GM12878 (cell line): ENCODE measurements around the gene LEKR1. TPM values are rescaled to one million over a fixed set of nuclear protein-coding genes. Genes with fewer than 3 reads are reported as not detected.

Experiments used
- ATAC-seq: fragments of 200-7000 bp; cut with Tn5 transposase; 3 replicates; pipeline ENCODE4 v1.9.1; 2020; ENCODE audit warnings: mild to moderate bottlenecking, moderate library complexity
- BruUV-seq: library from RNA; stranded (reverse); fragments of 400-500 nt; replicated peaks from 2 replicates; lab custom pipeline; 2021; lab: Mats Ljungman, UMichigan
- CTCF ChIA-PET: fragments of 300-600 bp; sonication (Branson Sonifier 250); formaldehyde crosslinking; extraction: SDS; loops from one replicate; lab custom pipeline; 2021; ENCODE audit warnings: inconsistent platforms; lab: Yijun Ruan, JAX
- POLR2A ChIA-PET: fragments of 350-600 bp; formaldehyde crosslinking; extraction: SDS; loops from one replicate; lab custom pipeline; 2021; ENCODE audit warnings: inconsistent platforms; lab: Charles Lee
- RAD21 ChIA-PET: fragments of 300-600 bp; sonication (Branson Sonifier 250); formaldehyde crosslinking; loops from one replicate; lab custom pipeline; 2023; ENCODE audit warnings: antibody characterized with exemption; ENCODE audit not compliant: unreplicated experiment; lab: Charles Lee
- SMC1A ChIA-PET: fragments of 300-600 bp; sonication (Branson Sonifier 250); formaldehyde crosslinking; loops from one replicate; lab custom pipeline; 2023; ENCODE audit not compliant: unreplicated experiment, uncharacterized antibody; lab: Charles Lee
- DNase-seq: peaks from one replicate; pipeline ENCODE4 v3.0.0-alpha.2; 2011; ENCODE audit warnings: low read depth, low spot score
- FAIRE-seq: peaks from 3 replicates; lab custom pipeline; 2011; peaks lifted over from hg19 to GRCh38; lab: Jason Lieb, UNC
- H2AFZ ChIP-seq: 2 replicates; pipeline ENCODE4 v1.6.0; 2011; ENCODE audit warnings: low read depth, low read length, control low read depth; ENCODE audit not compliant: control insufficient read depth
- H3K27ac ChIP-seq: 2 replicates; pipeline ENCODE4 v1.5.1; 2011; ENCODE audit warnings: control low read depth; ENCODE audit not compliant: control insufficient read depth, insufficient read depth
- H3K27me3 ChIP-seq, 2 experiments: replicated peaks in 1 of 2; 2 replicates each; pipeline versions ENCODE4 v1.6.0 to v1.6.1; 2011; ENCODE audit warnings: low read length in 1 of 2; ENCODE audit not compliant: control insufficient read depth in 2 of 2, insufficient read depth in 2 of 2
- H3K36me3 ChIP-seq, 2 experiments: 2 replicates each; pipeline ENCODE4 v1.5.1; 2011; ENCODE audit warnings: low read length in 1 of 2; ENCODE audit not compliant: control insufficient read depth in 2 of 2, insufficient read depth in 2 of 2
- H3K4me1 ChIP-seq: 2 replicates; pipeline ENCODE4 v1.6.1; 2011; ENCODE audit warnings: mild to moderate bottlenecking, low read length, moderate library complexity, mixed read lengths; ENCODE audit not compliant: control insufficient read depth, insufficient read depth
- H3K4me2 ChIP-seq: 2 replicates; pipeline ENCODE4 v1.6.0; 2011; ENCODE audit warnings: control low read depth; ENCODE audit not compliant: control insufficient read depth, insufficient read depth
- H3K4me3 ChIP-seq: fragments of 200-600 bp; sonication (generic); 2 replicates; pipeline ENCODE4 v1.5.1; 2016
- H3K79me2 ChIP-seq: 2 replicates; pipeline ENCODE4 v1.6.0; 2011; ENCODE audit warnings: low read length; ENCODE audit not compliant: control insufficient read depth, insufficient read depth
- H3K9ac ChIP-seq: 2 replicates; pipeline ENCODE4 v1.8.0; 2011; ENCODE audit warnings: low read length, control low read depth, mixed read lengths; ENCODE audit not compliant: control insufficient read depth, insufficient read depth
- H3K9me3 ChIP-seq: replicated peaks from 3 replicates; pipeline ENCODE4 v1.5.1; 2011; ENCODE audit warnings: mild to moderate bottlenecking, low read length; ENCODE audit not compliant: control insufficient read depth, insufficient read depth
- H4K20me1 ChIP-seq: 2 replicates; pipeline ENCODE4 v1.6.0; 2011; ENCODE audit not compliant: control insufficient read depth, insufficient read depth
- ASH2L ChIP-seq: fragments of 300-600, 200-600 bp; sonication (generic); IDR thresholded peaks from 2 replicates; pipeline ENCODE4 v1.6.1; 2017; ENCODE audit warnings: low read depth, mild to moderate bottlenecking, borderline replicate concordance
- ATF7 ChIP-seq: fragments of 450-650 bp; IDR thresholded peaks from 2 replicates; pipeline ENCODE4 v1.6.1; 2016; ENCODE audit warnings: low read depth, mild to moderate bottlenecking
- CHD2 ChIP-seq: IDR thresholded peaks from 2 replicates; pipeline ENCODE4 v1.6.1; 2011; ENCODE audit warnings: low read depth, low read length, improper control_type of control experiment, borderline replicate concordance
- ESRRA ChIP-seq: IDR thresholded peaks from 2 replicates; pipeline ENCODE4 v1.6.1; 2012; ENCODE audit warnings: mild to moderate bottlenecking, low read length, improper control_type of control experiment
- JUNB ChIP-seq: IDR thresholded peaks from 2 replicates; pipeline ENCODE4 v1.6.1; 2016; ENCODE audit warnings: antibody characterized with exemption, mild to moderate bottlenecking
- JUND ChIP-seq: IDR thresholded peaks from 2 replicates; pipeline ENCODE4 v1.6.1; 2012; ENCODE audit warnings: low read depth, mild to moderate bottlenecking, low read length, improper control_type of control experiment, moderate library complexity
- MEF2B ChIP-seq: fragments of 450-650 bp; IDR thresholded peaks from 2 replicates; pipeline ENCODE4 v1.6.1; 2018; ENCODE audit warnings: mild to moderate bottlenecking, moderate library complexity; ENCODE audit not compliant: partially characterized antibody, poor library complexity, severe bottlenecking
- MTA3 ChIP-seq: IDR thresholded peaks from 2 replicates; pipeline ENCODE4 v1.6.1; 2012; ENCODE audit warnings: low read length, inconsistent platforms, borderline replicate concordance
- MYB ChIP-seq: fragments of 150-350 bp; IDR thresholded peaks from 2 replicates; pipeline ENCODE4 v1.6.1; 2014; ENCODE audit warnings: mild to moderate bottlenecking, low read depth, low read length, borderline replicate concordance
- NFIC ChIP-seq: IDR thresholded peaks from 2 replicates; pipeline ENCODE4 v1.6.1; 2012; ENCODE audit warnings: low read depth, mild to moderate bottlenecking, inconsistent platforms, low read length, moderate library complexity
- PAX5 ChIP-seq: IDR thresholded peaks from 2 replicates; pipeline ENCODE4 v1.6.1; 2011; ENCODE audit warnings: low read depth, low read length, borderline replicate concordance
- PML ChIP-seq: IDR thresholded peaks from 2 replicates; pipeline ENCODE4 v1.6.1; 2012; ENCODE audit warnings: low read length, inconsistent platforms
- RELA ChIP-seq: fragments of 450-650 bp; IDR thresholded peaks from 2 replicates; pipeline ENCODE4 v1.8.0; 2014; ENCODE audit warnings: borderline replicate concordance; ENCODE audit not compliant: partially characterized antibody
- SKIL ChIP-seq: fragments of 450-650 bp; IDR thresholded peaks from 2 replicates; pipeline ENCODE4 v1.6.1; 2017; ENCODE audit warnings: mild to moderate bottlenecking, low read depth, inconsistent platforms; ENCODE audit not compliant: poor library complexity, severe bottlenecking
- ZBTB33 ChIP-seq: fragments of 450-650 bp; IDR thresholded peaks from 2 replicates; pipeline ENCODE4 v1.6.1; 2017; ENCODE audit warnings: mild to moderate bottlenecking
- ZBTB40 ChIP-seq: fragments of 450-650 bp; IDR thresholded peaks from 2 replicates; pipeline ENCODE4 v1.6.1; 2016; ENCODE audit warnings: mild to moderate bottlenecking, moderate library complexity, borderline replicate concordance
- ZZZ3 ChIP-seq: IDR thresholded peaks from 2 replicates; pipeline ENCODE4 v1.6.1; 2011; ENCODE audit warnings: low read depth; ENCODE audit not compliant: control insufficient read depth, insufficient read length
- WGBS: methylation state at CpG from one replicate; pipeline ENCODE4 v1.1.6; 2016; ENCODE audit warnings: low lambda C conversion rate; ENCODE audit not compliant: insufficient replicate concordance, insufficient coverage; ENCODE audit errors: missing lambda C conversion rate; 5-methylcytosine and 5-hydroxymethylcytosine counted together
- in situ Hi-C: fragments of 300-500 bp; cut with MboI; formaldehyde crosslinking; loops from 9 replicates; pipeline ENCODE4 v1.14.3; 2018; ENCODE audit warnings: mixed read lengths
- intact Hi-C: fragments of 100-400 bp; cut with micrococcal nuclease; formaldehyde crosslinking; loops from one replicate; pipeline ENCODE4 v1.14.2; 2022; ENCODE audit not compliant: unreplicated experiment
- polyA plus RNA-seq, 11 experiments: library from polyadenylated mRNA; depleted of rRNA in 4 of 11; unstranded in 6 of 11; stranded (reverse) in 5 of 11; fragments of >200 nt; fragmentation: Nextera tagmentation in 4 of 11; fragmentation: Illumina TruSeq in 1 of 11; extraction: Ambion mirVana in 4 of 11; extraction: Trizol in 1 of 11; gene quantifications; 1 replicate in 1 of 11; 2 replicates in 10 of 11; pipeline versions ENCODE4 v1.2.1 to v1.2.3, GENCODE V29; 2011 to 2016; ENCODE audit warnings: inconsistent platforms in 2 of 11, missing spikeins in 2 of 11, low read depth in 1 of 11
- total RNA-seq, 4 experiments: library from RNA; depleted of rRNA in 3 of 4; stranded (reverse); fragments of >200 nt in 3 of 4; fragmentation: Illumina TruSeq in 1 of 4; extraction: Trizol in 1 of 4; gene quantifications; 2 replicates each; pipeline versions ENCODE4 v1.2.1 to v1.2.3, GENCODE V29; 2013 to 2021

Gene LEKR1
- total and polyA plus RNA-seq, 10 of the 15 experiments (the other 5 are each of a cell fraction or from before 2014, with no cell fraction given): 0.48 to 3.2 (median 1.3) TPM

DNA sequence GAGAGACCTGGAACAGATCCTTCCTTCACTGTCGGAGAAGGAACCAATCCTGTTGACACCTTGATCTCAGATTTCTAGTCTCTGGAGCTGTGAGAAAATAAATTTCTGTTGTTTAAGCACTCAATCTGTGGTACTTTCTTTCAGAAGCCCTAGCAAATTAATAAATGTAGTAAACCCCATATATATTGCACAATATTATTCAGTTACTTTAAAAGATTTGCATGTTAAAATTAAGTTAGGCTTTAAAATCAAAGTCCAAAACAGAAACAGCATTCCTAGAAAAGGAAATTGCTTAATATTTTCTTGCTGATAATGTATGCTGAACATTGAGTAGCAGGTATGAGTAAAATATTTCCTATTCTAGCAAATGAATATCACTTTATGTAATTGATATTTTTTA, 113.2 kb downstream of the LEKR1 start:
- no peaks in the 10 kb centered on the region for H4K20me1 ChIP-seq
- intact Hi-C loops: no loop called here
- SMC1A ChIA-PET: interaction anchor here (0.9 to 2.1 kb wide), 4 partner anchors 12 to 216 kb away, joined by 3 to 8 read pairs (median 4); no protein-coding TSS in a partner anchor
- POLR2A ChIA-PET: no interaction called here
- TF ChIP-seq ASH2L (no peak), MTA3 (no peak), CHD2 (no peak), ZZZ3 (no peak), RELA (no peak), PAX5 (no peak), ATF7 (no peak), MEF2B (no peak), ZBTB33 (no peak), ESRRA (no peak), NFIC (no peak), ZBTB40 (no peak), JUND (no peak), JUNB (no peak), MYB (no peak), PML (no peak), SKIL (no peak)
- H3K4me1 ChIP-seq: no peaks in the 10 kb centered on the region
- FAIRE-seq (no peak), ATAC-seq (no peak), DNase-seq (no peak)
- H3K4me3 ChIP-seq: no peak overlapping the region
- no peak overlapping the region for H3K4me2 ChIP-seq
- H3K9me3 ChIP-seq: no peaks in the 10 kb centered on the region
- H3K36me3 ChIP-seq: no peaks in the 10 kb centered on the region
- BruUV-seq: no TSS peak
- RAD21 ChIA-PET: no interaction called here
- CTCF ChIA-PET: interaction anchor here (1.0 kb wide), 2 partner anchors 22 to 51 kb away, joined by 3 read pairs; no protein-coding TSS in a partner anchor
- WGBS: 100% methylated on average over 1 of the region's 1 CpG
- in situ Hi-C loops: no loop called here
- no peak overlapping the region for H2AFZ ChIP-seq
- H3K9ac ChIP-seq: no peak overlapping the region
- H3K27me3 ChIP-seq: no peaks in the 10 kb centered on the region
- no peaks in the 10 kb centered on the region for H3K79me2 ChIP-seq
- H3K27ac ChIP-seq: no peak overlapping the region
